Activated CD4-positive, CD25-positive, alpha-beta regulatory T cell treated with anti-CD3 and anti-CD28 coated beads, Interleukin-2, amount 50 U/mL, for 16 hours (primary cell): ENCODE data around the gene GALNT18.

Experiments used
- DNase-seq: peaks from one replicate; pipeline ENCODE4 v3.0.0-alpha.2; 2020; ENCODE audit warnings: low read depth, low spot score

Gene GALNT18

DNA sequence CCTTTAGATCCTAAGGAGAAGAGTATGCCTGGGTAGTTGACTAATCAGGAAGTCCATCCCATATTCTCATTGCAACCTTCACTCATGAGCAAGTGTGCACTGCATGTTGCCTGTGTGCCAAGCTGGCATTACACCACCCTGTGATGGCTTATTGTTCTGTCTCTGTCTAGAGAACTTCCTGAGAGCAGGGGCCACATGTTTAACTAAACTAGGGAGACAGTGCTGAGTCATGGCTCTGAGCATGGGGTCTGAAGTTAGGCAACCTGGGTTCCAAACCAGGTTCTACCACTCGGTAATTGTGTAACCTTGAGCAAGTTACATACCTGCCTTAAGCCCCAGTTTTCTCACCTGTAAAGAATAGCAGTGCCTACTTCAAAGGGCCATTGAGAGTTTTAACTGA, 308.4 kb downstream of the GALNT18 start:
- DNase-seq, result no peak

DNA sequence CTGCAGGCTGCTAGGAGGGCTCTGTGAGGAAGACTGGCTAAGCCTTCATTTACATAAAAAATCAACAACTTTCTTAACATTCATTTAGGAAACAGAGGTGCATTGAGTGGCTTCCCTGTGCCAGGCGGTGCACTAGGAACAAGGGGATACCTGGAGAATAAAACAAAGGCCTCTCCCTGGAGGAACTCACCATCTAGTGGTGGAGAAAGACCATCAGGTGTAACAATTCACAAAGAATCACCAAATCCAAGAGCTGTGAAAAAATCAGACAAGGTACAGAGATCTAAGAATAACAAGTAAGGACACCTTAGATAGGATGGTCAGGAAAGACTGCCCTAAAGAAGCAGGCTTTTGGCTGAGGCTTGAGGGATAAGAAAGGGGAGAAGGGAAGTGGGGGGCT, 309.1 kb downstream of the GALNT18 start:
- DNase-seq, result no peak

DNA sequence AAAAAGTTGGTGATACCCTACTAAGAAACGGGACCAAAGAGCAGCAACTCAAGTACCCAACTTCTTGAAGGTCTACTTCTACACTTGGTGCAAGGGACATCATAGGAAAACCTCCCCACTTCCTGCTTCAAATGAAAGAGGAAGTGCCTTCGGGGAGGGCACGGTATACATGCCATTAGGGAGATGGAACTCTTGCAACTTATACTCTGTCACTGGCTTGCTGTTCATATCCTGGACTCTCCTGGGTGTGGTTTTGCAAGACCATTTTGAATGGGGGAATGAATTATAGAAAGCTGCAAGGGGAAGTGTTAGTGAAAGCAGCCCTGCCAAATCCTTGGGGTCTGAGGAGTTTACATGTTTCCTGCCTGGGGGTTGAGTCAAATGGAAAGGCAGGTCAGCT, 310.6 kb downstream of the GALNT18 start:
- DNase-seq, result no peak

DNA sequence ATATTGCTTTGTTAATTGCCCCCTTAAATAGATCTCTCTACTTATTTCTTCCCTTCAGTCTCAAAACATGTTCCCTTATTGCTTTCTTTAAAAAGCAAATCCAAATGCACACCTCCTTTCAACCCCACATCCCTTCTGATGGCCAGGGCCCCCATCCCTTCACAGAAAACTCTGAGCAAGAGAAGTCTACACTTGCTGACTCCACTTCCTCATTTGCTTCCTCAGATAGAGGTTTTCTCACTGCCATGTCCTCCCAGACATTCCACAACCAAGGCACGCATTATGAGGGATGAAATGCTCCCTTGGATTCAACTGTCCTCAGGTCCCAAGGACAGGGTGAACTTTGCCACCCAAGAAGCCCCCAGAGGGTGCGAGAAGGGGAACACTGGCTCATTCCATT, 311.9 kb downstream of the GALNT18 start:
- no peak for DNase-seq

DNA sequence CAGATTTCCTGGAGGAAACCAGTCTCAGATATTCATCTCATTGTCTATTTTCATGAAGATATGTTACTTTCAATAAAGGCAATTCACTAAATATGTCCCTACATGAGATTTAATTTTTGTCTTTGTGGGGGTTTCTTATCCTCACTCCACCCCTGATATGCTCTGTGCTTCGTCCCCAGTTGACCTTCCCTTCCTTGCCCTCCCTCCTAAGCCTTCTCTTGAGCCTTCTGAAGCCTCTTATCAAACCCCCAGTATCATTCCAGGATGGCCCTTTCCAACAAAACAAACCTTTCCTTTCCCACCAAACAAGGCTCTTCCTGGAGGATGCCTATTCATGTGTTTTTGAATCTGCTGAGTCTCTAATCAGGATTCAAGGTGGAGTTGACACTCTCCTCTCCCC, 313.6 kb downstream of the GALNT18 start:
- DNase-seq, result no peak

DNA sequence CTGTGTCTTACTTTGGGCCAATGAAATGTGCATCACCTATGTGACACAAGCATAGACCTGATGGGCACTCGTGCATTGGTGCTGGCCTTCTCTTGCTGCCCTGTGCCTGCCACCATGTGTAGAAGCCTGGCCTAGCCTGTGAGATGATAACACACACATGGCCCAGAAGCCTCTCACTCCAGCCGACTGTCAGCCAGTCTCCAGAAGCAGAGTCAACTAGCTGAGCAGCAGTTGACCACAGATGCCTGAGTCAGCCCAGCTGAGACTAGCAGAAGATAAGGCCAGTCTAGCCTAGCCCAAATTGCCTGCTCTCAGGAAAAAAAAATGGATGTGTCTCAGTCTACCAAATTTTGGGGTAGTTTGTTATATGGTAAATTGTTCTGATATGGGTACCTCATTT, 314.9 kb downstream of the GALNT18 start:
- no peak for DNase-seq

DNA sequence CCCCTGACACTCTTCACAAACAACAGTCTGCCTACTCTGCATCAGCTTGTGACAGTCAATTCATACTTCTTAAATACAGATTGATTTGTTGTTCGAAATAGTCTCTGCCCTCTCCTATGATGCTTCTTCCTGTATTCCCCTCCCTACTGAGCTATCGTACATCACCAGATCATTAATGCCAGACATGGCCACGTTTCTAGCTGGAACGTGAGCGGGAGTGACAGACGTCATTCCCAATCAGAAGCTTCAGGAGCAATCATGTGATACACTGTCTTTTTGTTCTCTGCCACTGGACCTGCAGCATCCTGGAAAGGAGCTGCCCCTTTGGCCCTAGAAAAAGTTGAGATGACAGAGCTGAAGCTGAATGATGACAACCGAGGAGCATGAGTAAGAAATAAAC, 317.3 kb downstream of the GALNT18 start:
- DNase-seq, result no peak

DNA sequence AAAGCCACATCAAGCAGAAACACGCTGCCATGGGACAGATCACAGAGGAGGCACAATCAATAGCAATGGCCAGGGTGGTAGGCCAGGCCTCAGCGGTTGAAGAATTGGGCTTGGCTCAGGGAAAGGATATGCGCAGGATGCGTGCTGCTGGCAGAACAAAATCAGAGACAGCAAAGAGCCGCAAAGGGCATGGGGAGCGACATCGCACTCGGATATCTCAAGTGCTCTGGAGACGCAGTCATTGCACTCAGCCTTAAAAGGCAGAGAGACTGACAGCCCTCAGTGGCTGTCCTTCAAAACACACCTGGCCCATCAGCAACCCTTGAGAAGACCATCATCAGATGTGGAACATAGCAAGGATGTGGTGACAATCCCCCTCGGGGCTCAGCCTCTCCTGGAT, 319.2 kb downstream of the GALNT18 start:
- no peak for DNase-seq

DNA sequence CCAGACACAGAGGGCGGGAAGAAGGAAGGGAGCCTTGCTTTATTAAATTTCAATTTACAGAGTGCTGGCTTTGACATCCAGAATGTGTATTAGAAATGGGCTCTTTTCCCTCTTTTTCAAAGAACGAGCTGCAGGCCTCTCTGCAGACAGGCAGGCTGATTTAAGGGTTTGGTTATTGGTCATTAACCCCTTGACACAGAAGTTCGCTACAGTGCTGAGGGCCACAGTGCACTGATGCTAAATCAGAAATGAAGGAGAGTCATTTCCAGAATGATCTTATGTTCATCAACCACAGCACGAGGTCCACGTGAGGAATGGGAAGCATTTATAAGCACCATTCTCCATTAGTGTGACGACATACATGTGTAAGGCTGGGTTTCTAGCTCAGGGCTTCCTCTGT, 320.6 kb downstream of the GALNT18 start:
- DNase-seq, result no peak

DNA sequence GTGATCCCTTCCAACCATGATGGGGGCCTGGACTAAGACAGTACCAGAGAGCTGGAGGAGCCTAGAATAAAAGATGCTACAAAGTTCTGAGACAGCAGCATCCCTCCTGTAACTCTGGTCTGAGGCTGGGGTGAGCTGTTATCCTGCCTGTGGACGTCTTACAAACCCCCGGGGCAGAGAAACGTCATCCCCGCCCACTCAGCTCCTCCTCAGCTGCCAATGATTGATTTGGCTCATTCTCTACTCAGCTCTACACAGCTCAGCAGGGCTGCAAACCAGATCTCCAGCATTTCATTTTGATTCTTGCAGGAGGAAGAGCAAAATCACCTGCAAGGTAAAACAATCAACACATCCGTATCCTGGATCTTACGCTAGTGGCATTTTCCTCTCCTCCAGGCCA, 324.2 kb downstream of the GALNT18 start:
- DNase-seq, result no peak

DNA sequence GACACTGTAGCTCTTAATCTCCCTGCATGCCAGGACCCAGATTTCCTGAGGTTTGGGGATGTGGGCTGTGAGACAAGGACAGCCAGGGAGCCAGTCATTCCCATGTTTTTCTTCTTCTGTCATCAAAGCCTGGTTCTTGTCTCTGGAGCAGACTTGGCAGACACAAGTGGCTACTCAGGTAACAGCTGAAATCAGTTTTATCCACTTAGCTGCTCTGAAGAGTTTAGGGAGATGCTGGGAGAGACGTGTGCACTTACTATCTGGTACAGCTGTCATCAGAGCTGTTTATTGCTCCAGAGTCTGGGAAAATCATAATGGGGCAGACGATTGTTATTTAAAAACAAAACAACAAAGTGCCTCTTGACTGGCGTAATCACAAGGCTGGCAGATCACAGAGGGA, 325.4 kb downstream of the GALNT18 start:
- no peak for DNase-seq

DNA sequence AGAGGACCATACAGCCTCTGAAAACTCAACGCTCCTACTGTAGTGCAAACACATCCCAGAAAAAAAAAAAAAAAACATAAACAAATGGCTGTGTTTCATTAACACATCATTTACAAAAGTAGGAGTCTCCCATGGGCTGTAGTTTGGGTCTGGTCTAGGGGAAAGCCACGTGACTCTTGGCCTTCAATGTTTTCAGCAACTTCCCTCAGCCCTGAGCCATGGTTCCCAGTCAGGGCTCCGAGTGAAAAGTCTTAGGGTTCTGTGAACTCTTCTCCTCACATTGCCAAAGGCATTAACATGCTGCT, 327.3 kb downstream of the GALNT18 start:
- DNase-seq, result no peak

DNA sequence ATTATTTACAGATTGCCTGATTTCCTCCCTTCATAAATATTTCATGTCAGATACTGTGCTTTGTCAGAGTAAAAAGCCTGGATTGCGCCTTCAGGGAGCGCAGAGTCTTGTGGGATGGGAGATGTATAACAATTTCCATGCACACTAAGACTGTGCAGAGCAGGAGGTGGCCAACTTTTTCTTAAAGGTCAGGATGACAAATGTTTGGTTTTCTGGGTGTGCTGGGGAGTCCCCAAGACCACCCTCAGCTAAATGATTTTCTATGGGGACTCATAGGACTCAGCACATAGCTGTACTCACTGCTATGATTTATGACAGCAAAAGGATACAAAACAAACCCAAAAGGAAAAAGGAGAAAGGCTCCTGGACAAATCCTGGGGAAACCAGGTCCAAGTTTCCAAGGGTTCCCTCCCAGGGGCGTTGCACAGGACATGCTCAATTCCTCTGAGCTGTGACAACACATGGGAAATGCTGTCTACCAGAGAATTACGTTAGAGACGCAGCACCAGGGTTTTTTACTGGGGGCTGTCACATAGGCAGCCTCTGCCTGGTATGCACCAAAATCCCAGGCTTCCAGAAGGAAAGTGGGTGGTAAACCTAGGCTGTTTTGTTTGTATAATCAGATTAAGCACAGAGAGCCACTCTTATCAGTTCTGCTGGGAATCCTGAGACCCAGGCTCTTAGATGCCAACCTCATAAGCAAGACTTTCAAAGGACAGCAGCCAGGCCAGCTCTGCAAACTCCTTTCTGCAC, 327.8 kb downstream of the GALNT18 start:
- no peak for DNase-seq

DNA sequence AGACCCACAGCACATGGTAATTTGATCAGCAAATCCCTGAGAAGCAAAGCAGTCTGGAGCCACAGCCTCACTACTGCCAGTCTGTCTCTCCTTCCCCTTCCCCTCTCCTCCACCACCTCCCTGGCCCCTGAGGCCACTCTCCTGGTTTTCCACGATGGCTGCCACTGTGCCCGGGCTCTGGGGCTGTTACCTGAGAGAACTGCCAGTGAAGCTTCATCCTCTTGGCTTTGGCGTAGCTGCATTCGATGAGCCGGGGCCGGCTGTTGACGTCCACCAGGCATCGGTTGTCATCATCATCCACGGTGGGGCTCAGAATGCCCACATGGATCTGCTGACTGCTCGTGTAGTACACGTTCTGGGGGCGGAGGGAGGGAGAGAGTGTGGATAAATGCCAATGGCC, 329.0 kb downstream of the GALNT18 start:
- no peak for DNase-seq

DNA sequence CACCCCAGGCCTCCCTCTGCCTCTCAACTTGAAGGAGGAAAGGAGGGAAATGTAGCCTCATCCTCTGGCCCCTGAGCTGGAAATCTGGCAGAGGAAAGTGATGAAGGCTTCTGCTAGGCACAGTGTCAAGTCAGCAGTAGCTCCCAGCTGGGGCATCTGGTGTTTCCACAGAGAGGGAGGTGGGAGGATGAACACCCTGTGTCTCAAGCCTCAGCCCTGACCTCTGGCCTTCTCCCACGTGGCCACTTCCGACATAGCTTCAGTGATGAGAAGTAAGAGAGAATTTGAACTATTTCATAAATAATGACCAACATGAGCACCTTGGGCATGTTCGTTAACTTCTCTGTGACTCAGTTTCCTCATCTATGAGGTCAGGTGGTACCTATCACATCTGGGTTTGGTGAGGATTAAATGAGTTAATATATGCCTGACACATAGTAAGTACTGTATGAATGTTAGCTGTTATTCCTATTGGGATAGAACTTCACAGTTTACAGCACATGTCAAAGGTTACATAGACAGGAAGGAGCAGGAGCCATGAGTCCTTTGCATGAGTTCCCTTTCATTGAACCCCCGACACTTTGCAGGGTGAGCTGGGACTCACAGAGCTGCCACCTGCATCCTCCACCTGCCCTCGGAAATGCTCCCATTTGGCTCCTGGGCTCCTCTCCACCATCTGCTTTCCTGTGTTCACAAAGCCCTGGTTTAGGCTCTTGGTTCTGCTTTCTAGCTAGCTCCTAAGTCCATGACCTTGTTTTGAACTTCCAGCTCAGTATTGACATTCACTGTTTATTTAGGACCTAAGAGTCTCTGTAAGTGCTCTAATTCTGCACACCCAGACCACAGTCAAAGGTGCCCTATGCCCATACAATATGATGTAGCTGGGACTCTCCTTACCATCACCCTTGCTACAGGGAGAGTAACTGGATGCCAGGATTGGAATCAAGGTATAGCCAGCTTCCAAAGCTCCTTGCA, 330.5 kb downstream of the GALNT18 start:
- no peak for DNase-seq

DNA sequence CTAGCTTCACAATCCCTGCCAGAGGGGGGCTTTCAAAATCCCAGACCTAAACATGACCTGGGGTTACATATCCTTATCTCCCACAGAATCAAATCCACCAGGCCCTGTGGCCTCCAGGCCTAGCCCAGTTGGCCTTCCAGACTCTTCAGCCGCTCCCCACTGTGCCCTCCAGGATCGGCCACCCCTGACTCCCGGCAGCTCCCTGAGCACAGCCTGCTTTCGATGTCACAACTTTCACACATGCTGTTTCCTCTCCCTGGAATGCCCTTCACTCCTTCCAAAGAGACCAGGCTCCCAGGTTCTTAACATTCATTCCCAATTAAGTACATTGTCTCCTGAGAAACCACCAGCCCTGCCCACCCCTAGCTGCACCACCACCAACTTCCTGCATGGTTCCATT, 331.5 kb downstream of the GALNT18 start:
- no peak for DNase-seq

DNA sequence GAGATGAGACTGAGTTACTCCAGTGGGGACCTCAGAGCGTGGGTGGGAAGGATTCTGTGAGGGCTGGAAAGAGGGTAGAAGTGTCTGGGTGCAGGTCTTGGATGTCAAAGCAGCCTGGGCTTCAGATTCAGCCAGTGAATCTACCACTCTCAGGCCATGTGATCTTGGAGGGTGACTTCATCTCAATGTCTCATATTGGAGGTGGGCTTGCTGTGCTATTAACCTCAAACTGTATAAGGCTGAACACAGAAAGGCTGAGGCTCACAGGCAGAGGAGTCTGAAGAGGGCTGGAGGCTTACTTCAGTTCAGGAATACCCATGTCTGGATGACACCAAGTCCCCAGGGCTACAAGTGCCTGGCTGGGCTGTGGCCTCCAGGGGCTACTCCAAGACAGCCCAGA, 332.1 kb downstream of the GALNT18 start:
- DNase-seq, result no peak

DNA sequence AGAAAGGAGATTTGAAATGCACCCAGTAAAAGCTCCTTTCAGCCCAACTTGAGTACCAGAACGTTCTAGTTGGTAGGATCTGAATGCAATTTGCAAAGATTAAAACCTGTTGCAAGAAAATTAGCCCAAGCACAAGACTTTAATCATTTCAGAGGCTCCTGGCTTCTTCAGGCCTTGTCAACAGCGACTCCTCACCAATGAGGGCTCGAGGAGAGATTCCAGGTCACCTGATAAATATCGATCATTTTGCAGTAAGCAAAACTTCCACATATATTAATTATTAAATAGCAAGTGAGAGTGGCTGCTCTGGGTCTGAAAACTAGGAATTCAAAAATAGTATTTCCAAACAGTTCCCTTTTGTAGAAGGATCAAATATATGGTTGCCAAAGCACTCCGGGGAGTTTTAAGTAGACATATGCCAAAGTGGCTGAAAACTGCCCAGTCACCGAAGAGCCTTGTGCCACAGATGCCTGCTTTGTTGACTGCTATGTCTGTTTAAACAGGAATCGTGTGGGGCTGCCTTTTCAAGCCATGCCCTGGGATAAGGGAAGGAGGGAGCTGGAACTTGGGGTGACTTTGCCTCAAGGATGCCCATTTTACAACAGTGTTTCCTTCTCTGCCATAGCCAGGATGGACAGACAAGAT, 332.7 kb downstream of the GALNT18 start:
- DNase-seq, result no peak

DNA sequence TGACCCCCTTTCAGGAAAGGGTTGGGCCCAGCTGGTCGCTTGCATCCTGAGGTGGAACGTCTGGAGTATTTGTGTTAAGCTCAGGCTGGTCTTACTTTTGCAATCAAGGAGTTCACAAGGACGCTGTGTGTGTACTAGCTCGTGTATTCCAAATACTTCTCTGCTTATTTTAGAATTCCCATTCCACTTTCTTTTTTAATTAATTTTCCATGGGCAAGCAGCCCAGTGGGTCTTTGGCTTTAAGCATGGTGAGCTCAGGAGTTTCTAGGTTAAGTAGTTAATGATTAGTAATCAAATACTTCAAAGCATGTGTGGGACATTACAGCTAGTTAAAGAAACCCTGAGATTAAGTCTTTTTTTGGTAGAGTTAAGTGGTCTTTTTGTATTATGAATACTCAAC, 337.3 kb downstream of the GALNT18 start:
- no peak for DNase-seq

DNA sequence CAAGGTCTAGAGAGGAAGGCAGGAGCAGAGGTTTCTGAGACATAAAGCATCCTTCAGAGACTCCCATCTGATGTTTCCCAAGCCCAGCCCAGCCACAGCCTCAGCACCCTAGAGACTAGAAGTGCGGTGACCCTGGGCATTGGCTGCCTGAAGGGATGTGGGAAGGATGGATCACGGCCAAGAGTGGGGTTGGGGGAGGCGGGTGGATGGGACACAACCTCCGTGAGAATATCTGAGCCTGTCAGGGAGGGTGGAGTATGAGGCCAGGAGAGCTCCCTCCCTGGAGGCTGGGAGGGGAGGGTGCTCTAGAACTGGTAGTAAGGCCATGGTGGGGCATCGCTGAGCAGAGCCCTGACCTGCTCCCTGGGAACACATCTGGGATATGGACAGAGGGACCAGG, 340.2 kb downstream of the GALNT18 start:
- no peak for DNase-seq

DNA sequence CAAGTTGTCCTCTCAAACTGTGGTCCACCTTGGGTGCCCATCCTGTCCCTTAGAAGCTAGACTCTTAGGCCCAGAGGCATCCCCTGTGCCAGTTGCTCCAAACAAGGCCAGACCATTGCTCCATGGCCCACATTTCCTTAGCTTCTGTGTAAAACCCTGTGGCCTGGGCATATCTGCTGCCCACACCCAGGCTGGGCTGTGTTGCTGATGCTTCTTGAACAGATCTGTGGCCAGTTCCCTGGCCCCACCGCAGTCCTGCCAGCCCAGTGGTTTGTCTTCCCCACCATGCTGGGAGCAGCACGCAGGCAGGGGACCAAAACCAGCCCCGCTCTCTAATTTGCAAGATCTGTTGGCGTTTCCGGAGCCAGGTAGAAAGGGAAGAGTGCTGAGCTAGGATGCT, 341.0 kb downstream of the GALNT18 start:
- no peak for DNase-seq

DNA sequence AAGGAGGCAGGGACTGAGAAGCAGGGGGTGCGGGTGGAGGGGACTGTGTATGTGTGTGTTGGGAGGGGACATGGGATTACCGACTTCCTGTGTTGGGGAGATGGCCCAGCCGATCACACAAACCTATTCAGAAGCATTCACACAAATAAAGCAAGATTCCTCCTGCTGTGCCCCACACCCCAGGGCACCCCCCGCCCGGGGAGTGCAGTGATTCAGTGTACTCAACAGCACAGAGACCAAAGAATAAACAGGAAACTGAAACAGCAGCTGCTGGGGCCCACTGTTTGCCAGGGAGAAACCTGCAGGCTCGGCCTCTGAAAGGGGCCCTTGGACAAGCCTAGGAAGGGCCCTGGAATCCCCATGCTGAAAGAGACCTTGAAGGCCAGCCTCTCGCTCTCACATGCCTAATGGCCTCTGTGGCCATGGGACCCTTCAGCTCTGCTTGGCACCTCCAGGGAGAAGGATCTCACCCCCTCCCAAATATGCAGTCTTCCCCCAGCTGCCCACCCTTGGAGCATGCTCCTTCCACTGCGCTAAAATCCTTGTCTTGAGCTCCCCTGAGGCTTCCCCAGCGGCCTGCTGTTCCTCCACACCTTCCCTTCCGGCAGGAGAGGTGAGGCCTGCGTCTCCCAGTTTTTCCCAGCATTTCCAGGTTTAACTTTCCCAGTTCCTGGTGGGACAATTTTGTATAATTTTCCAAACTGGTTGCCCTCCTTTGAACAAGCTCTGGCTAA, 341.7 kb downstream of the GALNT18 start:
- DNase-seq, result no peak
